H9 (cell line): ENCODE results near the gene MOB3A. TPM values are rescaled to one million over a fixed set of nuclear protein-coding genes. Genes with fewer than 3 reads are reported as not detected.

ENCODE experiments used
- DNase-seq: peaks from one replicate; pipeline ENCODE4 v3.0.0-alpha.2; 2017
- H2AFZ ChIP-seq: one replicate; pipeline ENCODE4 v1.6.1; 2013; ENCODE audit warnings: mild to moderate bottlenecking, low read length, control low read depth, moderate library complexity
- H2AK5ac ChIP-seq: 2 replicates; pipeline ENCODE4 v1.6.1; 2013; ENCODE audit warnings: low read length, control low read depth, mixed read lengths; ENCODE audit not compliant: insufficient read length
- H2BK120ac ChIP-seq: one replicate; pipeline ENCODE4 v1.6.1; 2013; ENCODE audit warnings: low read depth, mild to moderate bottlenecking, low read length, control low read depth, inconsistent platforms; ENCODE audit not compliant: poor library complexity, severe bottlenecking
- H2BK12ac ChIP-seq: 2 replicates; pipeline ENCODE4 v1.6.1; 2013; ENCODE audit warnings: low read length, control low read depth, mixed read lengths, low read depth; ENCODE audit not compliant: insufficient read length
- H2BK15ac ChIP-seq: 2 replicates; pipeline ENCODE4 v1.6.1; 2013; ENCODE audit warnings: low read depth, low read length, control low read depth
- H2BK20ac ChIP-seq: one replicate; pipeline ENCODE4 v1.6.1; 2013; ENCODE audit warnings: low read depth, mild to moderate bottlenecking, low read length, control low read depth, inconsistent platforms; ENCODE audit not compliant: poor library complexity, severe bottlenecking
- H2BK5ac ChIP-seq: 2 replicates; pipeline ENCODE4 v1.6.1; 2013; ENCODE audit warnings: low read length, control low read depth, mixed read lengths; ENCODE audit not compliant: insufficient read length
- H3K14ac ChIP-seq: 2 replicates; pipeline ENCODE4 v1.6.1; 2013; ENCODE audit warnings: low read length, control low read depth; ENCODE audit not compliant: insufficient read depth
- H3K18ac ChIP-seq: 2 replicates; pipeline ENCODE4 v1.6.1; 2013; ENCODE audit warnings: low read depth, mild to moderate bottlenecking, mixed read lengths, low read length, control low read depth; ENCODE audit not compliant: insufficient read length
- H3K23ac ChIP-seq: 2 replicates; pipeline ENCODE4 v1.6.1; 2013; ENCODE audit warnings: low read length, control low read depth, mixed read lengths, low read depth; ENCODE audit not compliant: insufficient read length
- H3K23me2 ChIP-seq: 2 replicates; pipeline ENCODE4 v1.6.1; 2013; ENCODE audit warnings: low read depth, mild to moderate bottlenecking, mixed read lengths, low read length, control low read depth; ENCODE audit not compliant: insufficient read length, poor library complexity, severe bottlenecking
- H3K27ac ChIP-seq: 2 replicates; pipeline ENCODE4 v1.5.1; 2013; ENCODE audit warnings: low read length, control low read depth, mixed read lengths, low read depth; ENCODE audit not compliant: insufficient read length
- H3K27me3 ChIP-seq: 2 replicates; pipeline ENCODE4 v1.6.1; 2013; ENCODE audit warnings: low read length, control low read depth, inconsistent platforms; ENCODE audit not compliant: insufficient read depth
- H3K4ac ChIP-seq: 2 replicates; pipeline ENCODE4 v1.6.1; 2013; ENCODE audit warnings: low read depth, mild to moderate bottlenecking, control low read depth, inconsistent platforms, low read length, moderate library complexity
- H3K4me1 ChIP-seq: 2 replicates; pipeline ENCODE4 v1.6.1; 2013; ENCODE audit warnings: low read length, control low read depth, inconsistent platforms; ENCODE audit not compliant: insufficient read depth
- H3K4me2 ChIP-seq: 2 replicates; pipeline ENCODE4 v1.6.1; 2013; ENCODE audit warnings: low read length, control low read depth, mixed read lengths; ENCODE audit not compliant: insufficient read length, insufficient read depth
- H3K56ac ChIP-seq: 2 replicates; pipeline ENCODE4 v1.6.1; 2013; ENCODE audit warnings: low read depth, mild to moderate bottlenecking, mixed read lengths, low read length, control low read depth; ENCODE audit not compliant: insufficient read length
- H3K79me1 ChIP-seq: 2 replicates; pipeline ENCODE4 v1.6.1; 2013; ENCODE audit warnings: low read depth, mild to moderate bottlenecking, moderate library complexity, low read length, control low read depth, inconsistent platforms; ENCODE audit not compliant: insufficient read depth, poor library complexity, severe bottlenecking
- H3K79me2 ChIP-seq: 2 replicates; pipeline ENCODE4 v1.6.1; 2013; ENCODE audit warnings: low read length, control low read depth, inconsistent platforms; ENCODE audit not compliant: insufficient read depth
- H3K9ac ChIP-seq: 2 replicates; pipeline ENCODE4 v1.6.1; 2013; ENCODE audit warnings: low read length, control low read depth, mixed read lengths; ENCODE audit not compliant: insufficient read length; ENCODE audit errors: extremely low read depth
- H3K9me3 ChIP-seq: one replicate; pipeline ENCODE4 v1.6.1; 2013; ENCODE audit warnings: low read depth, low read length, inconsistent platforms; ENCODE audit not compliant: control insufficient read depth
- H3T11ph ChIP-seq: one replicate; pipeline ENCODE4 v1.6.1; 2013; ENCODE audit warnings: mild to moderate bottlenecking, low read length, control low read depth, inconsistent platforms
- H4K20me1 ChIP-seq: one replicate; pipeline ENCODE4 v1.6.1; 2013; ENCODE audit not compliant: control insufficient read depth, insufficient read length, insufficient read depth
- H4K5ac ChIP-seq: 2 replicates; pipeline ENCODE4 v1.6.1; 2013; ENCODE audit warnings: low read depth, mild to moderate bottlenecking, mixed read lengths, low read length, control low read depth; ENCODE audit not compliant: insufficient read length
- H4K8ac ChIP-seq: replicated peaks from 2 replicates; pipeline ENCODE4 v1.6.1; 2013; ENCODE audit warnings: low read length, control low read depth, mixed read lengths, low read depth; ENCODE audit not compliant: insufficient read length
- H4K91ac ChIP-seq: 2 replicates; pipeline ENCODE4 v1.6.1; 2013; ENCODE audit warnings: low read depth, mild to moderate bottlenecking, moderate library complexity, mixed read lengths, low read length, control low read depth; ENCODE audit not compliant: insufficient read length
- H3K27ac Mint-ChIP-seq, 3 experiments: 2 replicates in 2 of 3; 3 replicates in 1 of 3; pipeline ENCODE4 v1.8.0; 2020 to 2021; ENCODE audit warnings: mixed read lengths in 3 of 3, mild to moderate bottlenecking in 1 of 3, moderate library complexity in 1 of 3
- H3K27me3 Mint-ChIP-seq: 2 replicates; pipeline ENCODE4 v1.8.0; 2021; ENCODE audit warnings: low read depth, mild to moderate bottlenecking, moderate library complexity, mixed read lengths
- H3K36me3 Mint-ChIP-seq, 3 experiments: 2 replicates in 2 of 3; 3 replicates in 1 of 3; pipeline ENCODE4 v1.8.0; 2020 to 2021; ENCODE audit warnings: low read depth in 3 of 3, mixed read lengths in 3 of 3; ENCODE audit not compliant: insufficient read depth in 1 of 3
- H3K4me1 Mint-ChIP-seq, 2 experiments: 2 replicates each; pipeline ENCODE4 v1.8.0; 2020; ENCODE audit warnings: mixed read lengths in 2 of 2
- H3K4me3 Mint-ChIP-seq, 2 experiments: 2 replicates in 1 of 2; 3 replicates in 1 of 2; pipeline ENCODE4 v1.8.0; 2020 to 2021; ENCODE audit warnings: mild to moderate bottlenecking in 2 of 2, mixed read lengths in 2 of 2, moderate library complexity in 1 of 2
- H3K9me3 Mint-ChIP-seq, 2 experiments: 2 replicates in 1 of 2; 3 replicates in 1 of 2; pipeline ENCODE4 v1.8.0; 2020; ENCODE audit warnings: mild to moderate bottlenecking in 2 of 2, mixed read lengths in 2 of 2, moderate library complexity in 1 of 2
- CTCF ChIP-seq: fragments of 200-600 bp; sonication (generic); conservative IDR thresholded peaks from 3 replicates; pipeline ENCODE4 v1.8.0; 2021; ENCODE audit warnings: antibody characterized with exemption, mild to moderate bottlenecking
- WGBS: extraction: QIAGEN DNeasy Blood & Tissue Kit; methylation state at CpG from one replicate; pipeline ENCODE4 v1.1.7; 2013; ENCODE audit warnings: missing lambda C conversion rate, low lambda C conversion rate, mixed read lengths; ENCODE audit not compliant: insufficient read length; ENCODE audit errors: extremely low coverage; 5-methylcytosine and 5-hydroxymethylcytosine counted together
- total RNA-seq: library from RNA; stranded (reverse); gene quantifications from 2 replicates; pipeline ENCODE4 v1.2.1, GENCODE V29; 2021

The MOB3A gene
- total RNA-seq, 1 experiment from 2014 or later: 11.5 TPM

- Histone ChIP-seq H4K8ac (no peak overlapping the region), H3K56ac (no peak overlapping the region), H3K4ac (no peak overlapping the region), H3K23ac (no peak overlapping the region), H2BK20ac (no peak overlapping the region), H3K9me3 (no peaks in the 10 kb centered on the region), H2BK15ac (no peak overlapping the region), H3K27me3 (no peaks in the 10 kb centered on the region), H3K9ac (no peak overlapping the region), H4K91ac (no peak overlapping the region), H2BK120ac (no peak overlapping the region), H3K4me2 (no peak overlapping the region), H3K4me1 (no peaks in the 10 kb centered on the region), H2BK12ac (no peak overlapping the region), H3K23me2 (no peaks in the 10 kb centered on the region), H3T11ph (no peak overlapping the region), H4K5ac (no peak overlapping the region), H2AFZ (no peak overlapping the region), H3K27ac (no peak overlapping the region), H3K18ac (no peak overlapping the region), H2BK5ac (no peak overlapping the region), H2AK5ac (no peak overlapping the region), H3K14ac (no peak overlapping the region; the same call in 1 of the 2 replicates), H4K20me1 (no peaks in the 10 kb centered on the region), H3K79me2 (no peaks in the 10 kb centered on the region), H3K79me1 (no peaks in the 10 kb centered on the region)
- Mint-ChIP-seq H3K9me3 (no peaks in the 10 kb centered on the region), H3K27ac (peak overlapping the region in 2 of 3 experiments; percentile 8 to 86; a peak in 3 of 7 replicates), H3K4me3 (no peak overlapping the region), H3K27me3 (no peaks in the 10 kb centered on the region), H3K36me3 (peaks cover 0 to 5% (median 0%) of the 10 kb centered on the region in 3 experiments; a peak in 1 of 7 replicates), H3K4me1 (peaks cover 0 to 5% of the 10 kb centered on the region in 2 experiments; a peak in 2 of 4 replicates)
- WGBS: no CpG with 5 or more reads among the region's 20 CpGs
- no peak for TF ChIP-seq CTCF
- no peak for DNase-seq
Measured at GRCh38 chr19:2083174-2083854, 12.8 kb downstream of the MOB3A start.
